AG04450 (cell line): ENCODE results near the gene IKZF3. TPM values are rescaled to one million over a fixed set of nuclear protein-coding genes. Genes with fewer than 3 reads are reported as not detected.

ENCODE experiments used
- CTCF ChIA-PET: fragments of 300-600, 350-600 bp; formaldehyde crosslinking; extraction: SDS; loops from one replicate; lab custom pipeline; 2022; ENCODE audit warnings: antibody characterized with exemption, inconsistent platforms; lab: Charles Lee
- POLR2A ChIA-PET: fragments of 350-600 bp; formaldehyde crosslinking; extraction: SDS; loops from one replicate; lab custom pipeline; 2021; ENCODE audit warnings: antibody characterized with exemption, inconsistent platforms; lab: Yijun Ruan, JAX
- DNase-seq: peaks from one replicate; pipeline ENCODE4 v3.0.0-alpha.2; 2011; ENCODE audit warnings: low read depth, low spot score
- H3K27ac ChIP-seq: one replicate; pipeline ENCODE4 v1.5.1; 2012; ENCODE audit warnings: low read depth, low read length, control low read depth
- H3K27me3 ChIP-seq: one replicate; pipeline ENCODE4 v1.6.0; 2012; ENCODE audit warnings: low read length; ENCODE audit not compliant: control insufficient read depth, insufficient read depth
- H3K4me3 ChIP-seq: 2 replicates; pipeline ENCODE4 v1.5.1; 2011; ENCODE audit warnings: mild to moderate bottlenecking, low read depth, low read length, control low read depth
- H3K9me3 ChIP-seq: 2 replicates; pipeline ENCODE4 v1.5.1; 2012; ENCODE audit warnings: low read length; ENCODE audit not compliant: control insufficient read depth, insufficient read depth
- polyA plus RNA-seq: library from polyadenylated mRNA; depleted of rRNA; stranded (reverse); fragments of >200 nt; gene quantifications from 2 replicates; pipeline ENCODE4 v1.2.3, GENCODE V29; 2011
- TF ChIP-seq, protein P1 (sequence below): IDR thresholded peaks from 2 replicates; pipeline ENCODE4 v1.5.1; 2011; ENCODE audit warnings: low read depth, low read length, control low read depth, inconsistent platforms

IKZF3 gene
- polyA plus RNA-seq, 1 experiment = not detected

DNA sequence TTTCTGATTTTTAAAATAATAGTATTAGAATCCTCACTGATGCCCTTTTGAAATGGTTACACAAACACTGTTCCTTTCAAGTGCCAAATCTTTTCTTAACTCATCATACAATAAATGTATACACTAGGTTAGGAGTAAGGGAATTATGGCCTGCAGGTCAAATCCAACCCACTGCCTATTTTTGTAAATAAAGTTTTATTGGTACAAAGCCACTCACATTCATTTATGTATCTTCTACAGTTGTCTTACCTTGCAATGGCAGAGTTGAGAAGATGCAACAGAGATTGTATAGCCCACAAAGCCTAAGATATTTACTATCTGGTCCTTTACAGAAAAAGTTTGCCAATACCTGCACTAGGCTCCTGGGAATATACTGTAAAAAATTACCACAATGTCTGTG, 47.8 kb downstream of the IKZF3 start:
- H3K4me3 ChIP-seq = no peak overlapping the region
- CTCF ChIA-PET = no interaction called here
- TF ChIP-seq, protein P1, sequence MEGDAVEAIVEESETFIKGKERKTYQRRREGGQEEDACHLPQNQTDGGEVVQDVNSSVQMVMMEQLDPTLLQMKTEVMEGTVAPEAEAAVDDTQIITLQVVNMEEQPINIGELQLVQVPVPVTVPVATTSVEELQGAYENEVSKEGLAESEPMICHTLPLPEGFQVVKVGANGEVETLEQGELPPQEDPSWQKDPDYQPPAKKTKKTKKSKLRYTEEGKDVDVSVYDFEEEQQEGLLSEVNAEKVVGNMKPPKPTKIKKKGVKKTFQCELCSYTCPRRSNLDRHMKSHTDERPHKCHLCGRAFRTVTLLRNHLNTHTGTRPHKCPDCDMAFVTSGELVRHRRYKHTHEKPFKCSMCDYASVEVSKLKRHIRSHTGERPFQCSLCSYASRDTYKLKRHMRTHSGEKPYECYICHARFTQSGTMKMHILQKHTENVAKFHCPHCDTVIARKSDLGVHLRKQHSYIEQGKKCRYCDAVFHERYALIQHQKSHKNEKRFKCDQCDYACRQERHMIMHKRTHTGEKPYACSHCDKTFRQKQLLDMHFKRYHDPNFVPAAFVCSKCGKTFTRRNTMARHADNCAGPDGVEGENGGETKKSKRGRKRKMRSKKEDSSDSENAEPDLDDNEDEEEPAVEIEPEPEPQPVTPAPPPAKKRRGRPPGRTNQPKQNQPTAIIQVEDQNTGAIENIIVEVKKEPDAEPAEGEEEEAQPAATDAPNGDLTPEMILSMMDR = no peak

DNA sequence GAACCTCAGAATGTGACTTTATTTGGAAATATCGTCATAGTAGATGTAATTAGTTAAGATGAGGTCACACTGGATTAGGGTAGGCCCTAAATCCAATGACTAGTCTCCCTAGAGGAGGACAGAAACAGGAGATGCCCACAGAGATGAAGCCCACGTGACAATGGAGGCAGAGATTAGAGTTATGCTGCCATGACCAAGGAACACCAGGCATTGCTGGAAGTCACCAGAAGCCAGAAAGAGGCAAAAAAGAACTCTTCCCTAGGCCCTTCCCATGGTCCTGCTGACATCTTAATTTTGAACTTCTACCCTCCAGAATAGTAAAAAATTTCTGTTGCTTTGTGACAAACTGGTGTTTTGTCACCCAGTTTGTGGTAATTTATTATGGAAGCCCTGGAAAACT, 49.6 kb downstream of the IKZF3 start:
- Histone ChIP-seq H3K27me3 (peaks cover 13% of the 10 kb centered on the region), H3K27ac (no peak overlapping the region), H3K4me3 (no peak overlapping the region), H3K9me3 (no peaks in the 10 kb centered on the region)
- CTCF ChIA-PET = no interaction called here
- TF ChIP-seq, protein P1 = no peak
- no peak for DNase-seq
- POLR2A ChIA-PET = no interaction called here

More for the DNA sequence above, 47.8 kb downstream of the IKZF3 start:
- no peak for DNase-seq
- H3K9me3 ChIP-seq = no peaks in the 10 kb centered on the region
- H3K27me3 ChIP-seq = peaks cover 17% of the 10 kb centered on the region
- no peak overlapping the region for H3K27ac ChIP-seq
- POLR2A ChIA-PET = no interaction called here

DNA sequence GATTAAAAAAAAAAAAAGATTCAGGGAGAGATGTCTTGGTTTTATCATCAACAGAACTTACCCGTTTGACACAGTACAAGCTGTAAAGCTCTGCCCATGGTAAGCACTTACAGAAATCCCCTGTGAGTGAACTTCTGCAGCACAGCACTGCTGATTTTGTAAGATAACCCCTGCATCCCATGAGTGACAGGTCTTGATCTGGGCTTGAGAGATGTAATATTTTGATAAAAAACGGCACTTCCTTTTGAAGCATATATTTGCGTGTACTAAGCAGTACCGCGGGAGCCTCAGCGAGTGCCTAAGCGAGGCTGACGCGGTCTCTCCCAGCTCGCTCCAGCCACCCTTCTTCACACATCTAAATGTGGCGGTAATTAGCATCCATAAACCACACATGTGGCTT, 50.5 kb downstream of the IKZF3 start:
- no peak overlapping the region for H3K27ac ChIP-seq
- no peaks in the 10 kb centered on the region for H3K9me3 ChIP-seq
- CTCF ChIA-PET = interaction anchor here (0.7 kb wide), 1 partner anchor 27 kb away, joined by 3 read pairs; no protein-coding TSS in a partner anchor
- DNase-seq = no peak
- POLR2A ChIA-PET = no interaction called here
- H3K27me3 ChIP-seq = peaks cover 13% of the 10 kb centered on the region
- H3K4me3 ChIP-seq = no peak overlapping the region
- TF ChIP-seq, protein P1 = no peak

DNA sequence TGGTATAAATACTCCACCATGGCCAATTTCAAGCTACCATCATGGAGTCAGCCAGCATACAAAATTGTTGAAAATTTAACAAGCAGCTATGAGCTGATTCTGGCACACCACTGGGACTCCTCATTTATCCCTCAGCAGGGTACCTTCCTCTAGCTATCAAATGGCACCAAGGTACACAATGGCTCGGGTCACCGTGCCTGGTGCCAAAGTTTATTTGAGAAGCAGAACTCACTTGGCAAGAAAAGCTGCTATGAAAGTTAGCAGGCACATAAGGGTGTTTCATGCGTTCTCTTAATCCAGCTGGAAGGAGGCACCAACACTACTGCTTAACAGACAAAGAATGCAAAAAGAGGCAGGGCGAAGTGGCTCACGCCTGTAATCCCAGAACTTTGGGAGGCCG, 51.6 kb downstream of the IKZF3 start:
- peaks cover 15% of the 10 kb centered on the region for H3K27me3 ChIP-seq
- CTCF ChIA-PET = no interaction called here

DNA sequence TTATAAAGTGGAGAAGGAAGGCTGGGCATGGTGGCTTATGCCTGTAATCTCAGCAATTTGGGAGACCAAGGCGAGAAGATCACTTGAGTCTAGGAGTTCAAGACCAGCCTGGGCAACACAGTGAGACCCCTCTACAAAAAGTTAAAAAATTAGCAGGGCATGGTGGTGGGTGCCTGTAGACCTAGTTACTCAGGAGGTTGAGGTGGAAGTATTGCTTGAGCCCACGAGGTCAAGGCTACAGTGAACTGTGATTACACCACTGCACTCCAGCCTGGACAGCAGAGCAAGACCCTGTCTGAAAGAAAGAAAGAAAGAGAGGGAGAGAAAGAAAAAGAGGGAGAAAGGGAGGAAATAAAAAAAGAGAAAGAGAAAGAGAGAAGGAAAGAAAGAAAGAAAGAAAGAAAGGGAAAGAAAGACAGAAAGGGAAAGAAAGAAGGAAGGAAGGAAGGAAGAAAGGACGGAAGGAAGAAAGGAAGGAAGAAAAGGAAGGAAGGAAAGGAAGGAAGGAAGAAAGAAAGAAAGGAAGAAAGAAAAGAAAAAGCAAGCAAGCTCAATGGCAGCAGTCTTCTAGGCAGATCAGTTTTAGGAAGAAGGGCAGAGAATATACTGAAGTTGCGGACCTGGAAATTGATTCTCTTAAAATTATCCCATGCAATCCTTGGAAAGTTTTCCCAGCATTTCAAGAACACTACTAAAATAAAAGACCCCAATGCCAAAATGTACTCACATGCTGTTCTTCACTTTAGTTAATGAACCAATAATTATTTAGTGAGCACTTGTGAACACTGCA, 53.0 kb downstream of the IKZF3 start:
- Histone ChIP-seq H3K9me3 (no peaks in the 10 kb centered on the region), H3K27me3 (peaks cover 15% of the 10 kb centered on the region), H3K27ac (no peak overlapping the region), H3K4me3 (no peak overlapping the region)
- CTCF ChIA-PET = no interaction called here
- POLR2A ChIA-PET = no interaction called here
- TF ChIP-seq, protein P1 = no peak
- no peak for DNase-seq

More for the DNA sequence above, 51.6 kb downstream of the IKZF3 start:
- H3K9me3 ChIP-seq = no peaks in the 10 kb centered on the region
- POLR2A ChIA-PET = interaction anchor here (0.6 kb wide), 1 partner anchor 242 kb away, joined by 3 read pairs; the partner anchor contains the start of gene MED24
- TF ChIP-seq, protein P1 = no peak
- H3K4me3 ChIP-seq = no peak overlapping the region
- no peak overlapping the region for H3K27ac ChIP-seq
- DNase-seq = no peak
